AML-193 (cell line): ENCODE measurements around the gene CXorf49B.
"Not testable (repeated sequence)": the region's sequence is repeated elsewhere in the genome, so short reads cannot be mapped to it uniquely, and the experiment has no call there.

Experiments used
- DNase-seq, 2 experiments: peaks; one replicate each; lab custom pipeline; 2025; lab: John Stamatoyannopoulos, UW

The CXorf49B gene

DNA sequence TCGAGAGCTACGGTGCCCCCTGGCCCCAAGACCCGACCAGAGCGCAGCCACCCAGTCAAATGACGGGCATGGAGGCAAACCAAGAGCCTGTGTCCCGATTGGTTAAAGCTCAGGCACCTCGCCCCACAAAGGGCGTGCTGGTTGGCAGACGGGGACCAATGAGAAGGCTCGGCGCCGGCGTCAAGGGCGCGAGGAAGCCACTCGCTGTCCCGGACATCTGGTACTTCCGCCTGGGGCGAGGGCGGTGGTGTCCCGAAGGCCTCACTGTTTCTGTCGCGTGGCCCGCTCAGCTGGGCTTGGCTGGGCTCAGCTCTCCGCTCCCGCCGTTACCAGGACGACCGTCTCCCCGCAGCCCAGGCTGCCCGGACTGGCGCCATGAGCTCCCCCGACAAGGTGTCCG, at the start of gene CXorf49B:
TSS of gene CXorf49B (plus strand) at position 301 of the 400 bp plus-strand sequence. CDS start at position 376, 75 bp downstream.
- not testable (repeated sequence) for DNase-seq

DNA sequence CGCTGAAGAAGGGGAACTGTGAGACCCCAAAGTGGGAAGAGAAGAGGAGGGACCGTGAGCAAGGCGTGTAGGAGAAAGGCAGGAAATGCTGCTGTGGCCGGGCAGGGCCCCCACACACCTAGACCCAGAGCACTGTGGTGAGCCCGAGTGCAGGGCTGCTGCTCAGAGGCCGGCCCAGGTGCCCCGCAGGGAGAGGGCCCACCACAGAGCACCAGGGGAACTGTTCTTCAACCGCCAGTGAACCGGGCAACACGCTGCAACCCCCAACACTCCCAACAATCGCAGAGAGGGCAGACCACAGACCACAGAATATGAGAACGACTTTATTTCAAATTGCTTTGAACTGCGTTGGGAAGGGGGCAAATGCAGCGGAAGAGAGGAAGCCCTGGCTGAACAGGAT, 49.1 kb upstream of the CXorf49B start:
- DNase-seq = not testable (repeated sequence)

DNA sequence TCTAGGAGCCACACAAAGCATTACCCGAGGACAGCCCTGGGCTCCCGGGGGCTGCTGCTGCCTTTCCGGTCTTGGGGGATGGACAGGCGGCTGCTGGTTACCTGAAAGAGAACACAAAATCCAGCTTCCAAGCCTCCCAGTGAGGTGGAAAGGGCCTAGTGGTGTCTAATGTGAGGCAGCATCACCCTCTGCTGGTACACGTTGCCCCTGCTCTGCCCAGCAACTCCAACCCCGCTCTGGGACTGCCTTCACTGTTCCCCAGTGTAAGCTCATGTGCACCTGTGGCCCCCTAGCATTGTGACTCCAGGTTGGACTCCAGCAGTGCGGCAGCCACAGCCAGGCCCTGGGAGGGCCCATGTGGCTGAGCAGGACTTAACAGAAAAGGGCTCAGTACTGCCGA, 47.6 kb upstream of the CXorf49B start:
- not testable (repeated sequence) for DNase-seq

DNA sequence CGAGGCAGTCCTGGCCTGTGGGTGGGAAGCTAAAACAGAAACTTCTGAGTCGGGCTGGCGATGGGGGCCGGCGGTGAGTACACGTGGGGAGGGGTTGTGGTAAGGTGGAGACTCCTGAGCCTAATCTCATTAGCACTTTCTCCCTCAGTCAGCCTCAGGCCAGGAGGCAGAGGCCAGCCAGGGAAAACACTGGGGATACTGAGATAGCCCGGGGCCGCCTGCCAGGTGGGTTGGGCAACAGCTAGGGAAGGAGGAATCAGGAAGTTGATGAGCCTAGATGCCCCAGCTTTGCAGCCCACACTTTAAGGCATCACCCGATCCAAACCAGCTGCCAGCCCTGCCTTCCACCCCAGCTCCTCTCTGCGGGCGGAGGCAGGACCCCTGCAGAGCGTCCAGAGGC, 46.8 kb upstream of the CXorf49B start:
- DNase-seq = not testable (repeated sequence)

DNA sequence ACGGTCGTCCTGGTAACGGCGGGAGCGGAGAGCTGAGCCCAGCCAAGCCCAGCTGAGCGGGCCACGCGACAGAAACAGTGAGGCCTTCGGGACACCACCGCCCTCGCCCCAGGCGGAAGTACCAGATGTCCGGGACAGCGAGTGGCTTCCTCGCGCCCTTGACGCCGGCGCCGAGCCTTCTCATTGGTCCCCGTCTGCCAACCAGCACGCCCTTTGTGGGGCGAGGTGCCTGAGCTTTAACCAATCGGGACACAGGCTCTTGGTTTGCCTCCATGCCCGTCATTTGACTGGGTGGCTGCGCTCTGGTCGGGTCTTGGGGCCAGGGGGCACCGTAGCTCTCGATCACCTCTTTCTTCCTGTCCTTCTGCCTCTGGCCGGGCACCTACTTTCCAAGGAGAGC, 45.0 kb upstream of the CXorf49B start, which contains the start of gene CXorf49:
TSS of gene CXorf49 (minus strand) at position 101 of the 400 bp plus-strand sequence. CDS start 134 bp downstream, outside the sequence.
- not testable (repeated sequence) for DNase-seq

DNA sequence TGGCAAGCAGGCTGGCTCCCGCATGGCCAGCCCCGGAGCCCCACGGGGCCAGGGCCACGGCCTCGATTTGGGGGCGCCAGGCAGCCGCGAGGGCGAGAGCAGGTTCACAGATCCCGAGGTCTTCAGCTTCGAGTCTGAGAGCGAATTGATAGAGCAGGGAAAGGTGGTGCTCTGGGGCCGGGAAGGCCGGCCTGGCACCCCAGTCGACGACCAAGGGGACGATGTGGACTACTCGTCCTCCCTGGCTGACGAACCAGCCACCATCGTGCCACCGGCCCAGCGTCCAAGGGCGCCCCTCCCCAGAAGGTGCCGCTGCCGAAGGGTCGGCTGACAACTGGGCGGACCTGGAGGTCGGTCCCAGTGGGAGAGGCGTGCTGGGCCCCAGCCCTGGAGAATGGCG, 44.0 kb upstream of the CXorf49B start:
- not testable (repeated sequence) for DNase-seq

DNA sequence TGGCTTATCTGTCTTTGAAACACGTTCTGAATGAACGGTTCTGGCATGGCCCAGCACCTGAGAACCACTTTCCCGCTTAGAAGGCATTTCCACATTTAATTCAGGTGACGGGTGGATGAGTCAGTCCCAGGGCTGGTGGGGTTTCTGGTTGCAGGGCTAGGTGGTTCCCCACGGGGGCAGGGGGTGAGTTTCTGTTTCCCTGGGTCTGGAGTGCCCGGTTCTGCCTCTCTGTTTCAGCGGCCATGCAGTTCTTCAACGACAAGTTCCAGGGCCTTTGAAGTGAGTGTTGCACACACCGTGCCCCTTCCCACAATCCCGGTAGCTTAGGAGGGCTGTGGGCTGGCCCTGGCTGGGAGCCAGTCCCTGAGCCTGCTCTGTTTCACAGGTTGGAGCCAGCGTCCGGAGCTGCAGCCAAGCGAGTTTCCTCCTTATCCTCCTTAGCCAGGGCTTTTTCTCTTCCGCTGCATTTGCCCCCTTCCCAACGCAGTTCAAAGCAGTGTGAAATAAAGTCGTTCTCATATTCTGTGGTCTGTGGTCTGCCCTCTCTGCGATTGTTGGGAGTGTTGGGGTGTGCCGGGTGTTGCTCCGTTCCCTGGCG, 42.8 kb upstream of the CXorf49B start:
- not testable (repeated sequence) for DNase-seq

DNA sequence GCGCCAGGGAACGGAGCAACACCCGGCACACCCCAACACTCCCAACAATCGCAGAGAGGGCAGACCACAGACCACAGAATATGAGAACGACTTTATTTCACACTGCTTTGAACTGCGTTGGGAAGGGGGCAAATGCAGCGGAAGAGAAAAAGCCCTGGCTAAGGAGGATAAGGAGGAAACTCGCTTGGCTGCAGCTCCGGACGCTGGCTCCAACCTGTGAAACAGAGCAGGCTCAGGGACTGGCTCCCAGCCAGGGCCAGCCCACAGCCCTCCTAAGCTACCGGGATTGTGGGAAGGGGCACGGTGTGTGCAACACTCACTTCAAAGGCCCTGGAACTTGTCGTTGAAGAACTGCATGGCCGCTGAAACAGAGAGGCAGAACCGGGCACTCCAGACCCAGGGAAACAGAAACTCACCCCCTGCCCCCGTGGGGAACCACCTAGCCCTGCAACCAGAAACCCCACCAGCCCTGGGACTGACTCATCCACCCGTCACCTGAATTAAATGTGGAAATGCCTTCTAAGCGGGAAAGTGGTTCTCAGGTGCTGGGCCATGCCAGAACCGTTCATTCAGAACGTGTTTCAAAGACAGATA, 2.4 kb upstream of the CXorf49B start:
- not testable (repeated sequence) for DNase-seq

DNA sequence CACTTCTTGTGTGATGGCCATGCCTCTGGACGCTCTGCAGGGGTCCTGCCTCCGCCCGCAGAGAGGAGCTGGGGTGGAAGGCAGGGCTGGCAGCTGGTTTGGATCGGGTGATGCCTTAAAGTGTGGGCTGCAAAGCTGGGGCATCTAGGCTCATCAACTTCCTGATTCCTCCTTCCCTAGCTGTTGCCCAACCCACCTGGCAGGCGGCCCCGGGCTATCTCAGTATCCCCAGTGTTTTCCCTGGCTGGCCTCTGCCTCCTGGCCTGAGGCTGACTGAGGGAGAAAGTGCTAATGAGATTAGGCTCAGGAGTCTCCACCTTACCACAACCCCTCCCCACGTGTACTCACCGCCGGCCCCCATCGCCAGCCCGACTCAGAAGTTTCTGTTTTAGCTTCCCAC, 1.7 kb downstream of the CXorf49B start:
- DNase-seq = not testable (repeated sequence)

DNA sequence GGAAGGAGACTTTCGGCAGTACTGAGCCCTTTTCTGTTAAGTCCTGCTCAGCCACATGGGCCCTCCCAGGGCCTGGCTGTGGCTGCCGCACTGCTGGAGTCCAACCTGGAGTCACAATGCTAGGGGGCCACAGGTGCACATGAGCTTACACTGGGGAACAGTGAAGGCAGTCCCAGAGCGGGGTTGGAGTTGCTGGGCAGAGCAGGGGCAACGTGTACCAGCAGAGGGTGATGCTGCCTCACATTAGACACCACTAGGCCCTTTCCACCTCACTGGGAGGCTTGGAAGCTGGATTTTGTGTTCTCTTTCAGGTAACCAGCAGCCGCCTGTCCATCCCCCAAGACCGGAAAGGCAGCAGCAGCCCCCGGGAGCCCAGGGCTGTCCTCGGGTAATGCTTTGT, 2.5 kb downstream of the CXorf49B start:
- DNase-seq = not testable (repeated sequence)

DNA sequence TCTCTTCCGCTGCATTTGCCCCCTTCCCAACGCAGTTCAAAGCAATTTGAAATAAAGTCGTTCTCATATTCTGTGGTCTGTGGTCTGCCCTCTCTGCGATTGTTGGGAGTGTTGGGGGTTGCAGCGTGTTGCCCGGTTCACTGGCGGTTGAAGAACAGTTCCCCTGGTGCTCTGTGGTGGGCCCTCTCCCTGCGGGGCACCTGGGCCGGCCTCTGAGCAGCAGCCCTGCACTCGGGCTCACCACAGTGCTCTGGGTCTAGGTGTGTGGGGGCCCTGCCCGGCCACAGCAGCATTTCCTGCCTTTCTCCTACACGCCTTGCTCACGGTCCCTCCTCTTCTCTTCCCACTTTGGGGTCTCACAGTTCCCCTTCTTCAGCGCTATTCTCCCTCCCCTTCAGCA, 4.0 kb downstream of the CXorf49B start:
- not testable (repeated sequence) for DNase-seq

DNA sequence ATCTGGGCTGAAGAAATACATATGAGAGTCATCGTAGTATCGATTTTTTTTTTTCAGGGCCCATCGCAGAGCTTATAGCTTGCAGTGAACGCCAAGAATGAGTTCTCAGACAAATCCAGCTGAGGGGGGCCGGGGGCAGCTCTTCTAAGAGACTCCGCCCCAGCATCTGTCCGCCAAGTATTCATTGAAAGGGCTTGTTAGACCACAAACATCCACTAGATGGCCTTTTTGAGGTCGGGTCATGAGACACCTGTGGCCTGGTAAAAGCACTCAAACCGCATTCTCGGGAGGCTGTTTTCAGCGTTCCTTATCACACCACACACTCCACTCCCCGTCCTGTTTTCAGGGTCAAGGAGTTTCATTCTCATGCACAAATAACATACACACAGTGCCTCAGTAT, 15.2 kb downstream of the CXorf49B start:
- DNase-seq = not testable (repeated sequence)

DNA sequence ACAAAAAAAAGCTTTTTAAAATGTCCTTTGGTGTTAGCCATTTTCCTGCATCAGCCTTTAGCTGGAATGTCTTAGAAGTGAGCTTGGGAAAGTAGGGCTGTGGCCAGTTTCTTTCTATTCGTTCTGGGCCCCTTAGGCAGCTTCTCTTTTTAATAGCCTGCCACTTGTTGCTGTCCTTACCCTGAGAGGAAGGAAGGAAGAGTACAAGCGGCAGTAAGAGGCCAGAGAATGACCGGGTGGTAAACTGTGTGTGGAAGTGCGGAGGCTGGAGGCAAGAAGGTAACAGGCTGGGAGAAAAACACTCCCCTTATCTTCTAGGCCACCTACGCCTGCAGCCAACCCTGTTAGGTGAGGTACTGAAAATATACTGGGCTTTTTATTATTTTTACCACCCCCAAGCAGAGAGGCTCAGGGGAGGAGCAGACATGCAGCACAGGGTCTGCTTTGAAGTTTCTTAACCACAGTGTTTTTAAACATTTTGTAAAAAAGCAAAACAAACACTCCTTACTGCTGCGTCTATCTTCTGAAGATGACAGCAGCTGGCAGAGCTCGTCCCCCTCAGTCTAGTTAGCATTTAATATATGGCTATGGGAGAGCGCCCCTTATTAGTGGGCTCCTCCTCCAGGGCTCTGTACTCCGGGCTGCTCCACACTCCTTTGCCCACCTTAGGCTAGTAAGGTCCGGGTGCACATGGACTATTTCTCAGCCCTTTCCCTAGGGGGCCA, 19.2 kb downstream of the CXorf49B start:
- DNase-seq = not testable (repeated sequence)

DNA sequence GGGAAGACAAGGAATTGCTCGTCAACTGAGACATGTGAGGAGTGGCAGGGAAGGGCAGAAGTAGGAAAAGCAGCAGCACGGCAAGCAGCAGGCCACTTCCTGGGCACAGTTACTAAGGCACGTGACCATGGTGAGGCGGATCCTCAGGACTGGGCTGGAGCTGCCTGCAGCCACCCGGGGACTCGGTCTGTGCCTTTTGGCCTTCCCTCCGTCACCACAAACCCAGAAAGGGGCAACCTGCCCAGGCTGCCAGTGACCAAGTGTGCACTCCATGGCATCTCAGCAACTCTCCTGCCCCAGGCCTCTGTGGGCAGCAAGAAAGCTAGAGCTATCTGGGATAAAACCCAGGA, 19.8 kb downstream of the CXorf49B start:
- not testable (repeated sequence) for DNase-seq

DNA sequence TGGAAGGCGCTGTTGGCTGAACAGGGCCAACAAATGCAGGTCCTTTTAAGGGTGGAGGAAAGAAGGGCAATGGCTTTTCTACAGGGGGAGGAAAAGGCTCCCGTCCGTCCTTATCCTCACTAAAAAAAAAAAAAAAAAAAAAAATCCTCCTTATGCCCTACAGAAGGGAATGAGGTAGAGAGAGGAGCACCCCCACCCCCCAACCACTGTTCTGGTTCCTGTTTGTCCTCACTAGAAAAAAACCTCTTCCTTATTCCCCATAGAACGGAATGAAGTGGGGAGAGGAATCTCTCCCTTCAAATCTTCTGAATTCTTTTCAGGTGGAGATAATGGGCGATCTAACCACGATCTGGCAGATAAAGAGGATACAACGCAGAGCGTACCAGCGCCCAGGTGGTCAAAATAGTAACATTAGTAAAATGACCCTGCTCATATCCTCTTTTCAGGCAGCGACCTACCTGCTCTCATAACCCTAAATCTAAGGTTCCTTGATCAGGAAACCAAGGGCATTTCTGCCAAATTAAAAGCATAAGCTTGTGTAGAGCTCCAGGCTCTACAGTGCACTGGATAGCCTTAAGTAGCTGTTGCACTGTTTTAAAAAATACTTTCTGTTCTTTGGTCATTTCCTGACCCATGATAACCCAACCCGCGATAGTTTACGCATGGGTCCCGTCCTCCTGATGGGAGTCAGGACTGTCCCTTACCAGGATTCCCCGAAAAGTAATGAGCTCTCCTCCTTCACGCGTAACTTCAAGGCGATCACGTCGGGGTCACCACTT, 20.6 kb downstream of the CXorf49B start:
- not testable (repeated sequence) for DNase-seq

DNA sequence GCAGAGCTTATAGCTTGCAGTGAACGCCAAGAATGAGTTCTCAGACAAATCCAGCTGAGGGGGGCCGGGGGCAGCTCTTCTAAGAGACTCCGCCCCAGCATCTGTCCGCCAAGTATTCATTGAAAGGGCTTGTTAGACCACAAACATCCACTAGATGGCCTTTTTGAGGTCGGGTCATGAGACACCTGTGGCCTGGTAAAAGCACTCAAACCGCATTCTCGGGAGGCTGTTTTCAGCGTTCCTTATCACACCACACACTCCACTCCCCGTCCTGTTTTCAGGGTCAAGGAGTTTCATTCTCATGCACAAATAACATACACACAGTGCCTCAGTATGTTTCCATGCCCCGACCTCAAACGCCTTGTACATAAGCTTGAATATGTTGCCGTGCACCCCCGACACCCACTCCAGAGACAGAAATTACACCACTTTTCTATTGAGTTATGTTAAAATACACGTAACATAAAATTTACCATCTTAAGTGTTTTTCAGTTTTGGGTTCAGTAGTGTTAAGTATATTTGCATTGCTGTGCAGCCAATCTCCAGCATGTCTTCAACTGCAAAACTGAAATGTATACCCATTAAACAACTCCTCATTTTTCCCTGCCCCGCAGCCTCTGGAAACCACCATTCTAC, 21.3 kb downstream of the CXorf49B start:
- DNase-seq = not testable (repeated sequence)

DNA sequence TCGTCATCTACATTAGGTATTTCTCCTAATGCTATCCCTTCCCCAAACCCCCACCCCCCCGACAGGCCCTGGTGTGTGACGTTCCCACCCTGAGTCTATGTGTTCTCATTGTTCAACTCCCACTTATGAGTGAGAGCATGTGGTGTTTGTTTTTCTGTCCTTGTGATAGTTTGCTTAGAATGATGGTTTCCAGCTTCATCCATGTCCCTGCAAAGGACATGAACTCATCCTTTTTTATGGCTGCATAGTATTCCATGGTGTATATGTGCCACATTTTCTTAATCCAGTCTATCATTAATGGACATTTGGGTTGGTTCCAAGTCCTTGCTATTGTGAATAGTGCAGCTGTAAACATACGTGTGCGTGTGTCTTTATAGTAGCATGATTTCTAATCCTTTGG, 43.3 kb downstream of the CXorf49B start:
- not testable (repeated sequence) for DNase-seq

DNA sequence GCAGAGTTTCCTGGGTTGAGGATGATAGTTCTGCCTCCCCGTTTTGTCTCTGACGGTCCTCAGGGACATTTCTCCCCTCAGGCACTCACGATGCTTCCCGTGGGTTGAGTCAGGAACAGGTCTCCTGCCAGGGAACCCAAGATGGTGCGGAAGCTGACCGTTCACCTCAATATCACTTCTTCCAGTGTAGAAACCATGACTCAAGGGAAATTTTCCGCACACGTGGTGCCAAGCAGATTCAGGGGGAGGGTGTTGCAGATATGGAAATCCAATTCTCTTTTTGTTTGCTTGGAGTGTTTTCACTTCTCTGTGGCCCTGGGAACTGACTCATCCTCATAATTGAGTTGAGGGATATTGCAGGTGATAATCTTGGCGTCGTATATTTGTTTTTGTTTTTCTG, 46.7 kb downstream of the CXorf49B start:
- DNase-seq = no peak

DNA sequence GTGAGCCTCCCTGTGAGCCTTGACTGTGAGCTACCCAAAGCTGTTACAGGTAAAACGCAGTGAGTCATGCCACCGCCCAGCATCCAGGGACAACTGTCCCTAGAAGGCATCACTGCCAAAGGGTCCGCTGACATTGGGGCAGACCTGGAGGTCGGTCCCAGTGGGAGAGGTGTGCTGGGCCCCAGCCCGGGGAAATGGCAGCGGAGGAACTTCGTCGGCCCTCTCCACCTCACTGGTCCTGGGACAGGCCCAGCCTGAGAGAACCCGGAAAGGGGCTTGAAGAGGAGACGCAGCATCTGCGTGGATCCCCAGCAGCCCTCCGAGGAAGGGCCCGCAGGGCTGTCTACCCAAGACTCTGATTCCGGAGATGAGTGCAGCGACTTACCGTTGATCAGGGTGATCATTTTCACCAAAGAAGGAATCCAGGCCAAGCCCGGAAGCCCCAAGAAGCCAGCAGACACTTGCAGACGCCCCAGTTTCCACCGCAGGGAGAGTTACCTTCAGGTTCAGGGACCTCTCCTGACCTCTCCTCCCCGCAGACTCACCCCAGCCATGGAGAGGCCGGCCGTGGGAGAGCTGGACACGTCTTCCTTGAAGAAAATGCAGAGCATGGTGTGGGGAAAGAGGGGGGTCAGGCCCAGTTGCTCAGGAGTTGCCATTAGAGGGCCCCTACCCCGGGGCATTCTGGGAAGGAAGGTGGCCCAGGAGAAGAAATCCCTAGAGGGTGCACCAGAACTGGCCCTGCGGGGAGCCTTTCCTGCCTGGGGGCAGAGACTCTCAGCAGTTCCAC, 51.2 kb downstream of the CXorf49B start:
- no peak for DNase-seq

DNA sequence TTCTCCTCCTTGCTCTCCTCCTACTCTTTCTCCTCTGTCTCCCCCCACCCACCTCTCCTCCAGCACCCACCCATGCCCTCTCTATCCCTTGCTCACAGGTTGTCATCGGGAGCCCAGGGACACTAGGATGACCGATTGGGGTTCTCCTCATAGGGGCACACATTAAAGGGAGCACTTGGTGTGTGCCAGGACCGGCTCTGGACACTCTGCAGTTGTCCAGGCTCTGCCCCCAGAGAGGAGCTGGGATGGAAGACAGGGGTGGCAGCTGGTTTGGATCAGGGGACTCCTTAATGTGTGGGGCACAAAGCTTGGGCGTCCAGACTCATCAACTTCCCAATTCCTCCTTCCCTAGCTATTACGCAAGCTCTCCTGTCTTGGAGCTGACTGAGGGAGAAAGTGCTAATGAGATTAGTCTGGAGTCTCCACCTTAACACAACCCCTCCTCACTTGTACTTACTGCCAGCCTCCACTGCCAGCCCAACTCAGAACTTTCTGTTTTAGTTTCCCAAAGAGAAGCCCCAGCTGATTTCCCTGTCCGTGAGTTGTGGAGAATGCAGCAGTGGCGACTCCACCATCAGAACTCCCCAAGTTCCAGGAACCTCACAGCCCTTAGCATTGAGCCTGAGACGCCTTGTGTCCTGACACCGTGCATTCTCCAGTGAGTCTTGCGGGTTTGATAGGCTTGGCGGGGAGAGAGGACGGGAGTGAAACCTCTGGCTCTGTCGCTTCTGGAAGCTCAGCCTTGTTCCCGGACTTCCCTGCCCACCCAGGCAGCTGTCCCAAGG, 52.2 kb downstream of the CXorf49B start:
- no peak for DNase-seq

DNA sequence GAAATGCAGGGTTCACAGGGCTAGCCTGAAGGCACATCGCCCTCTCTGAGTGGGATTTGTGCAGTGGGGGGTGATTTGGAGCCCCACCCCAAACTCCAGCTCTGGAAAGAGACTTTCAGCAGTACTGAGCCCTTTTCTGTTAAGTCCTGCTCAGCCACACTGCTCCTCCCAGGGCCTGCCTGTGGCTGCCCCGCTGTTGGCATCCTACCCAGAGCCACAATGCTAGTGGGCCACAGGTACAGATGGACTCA, 52.7 kb downstream of the CXorf49B start:
- DNase-seq = no peak
